Parathyroid adenoma (tissue), 2 donors: Measurements from ENCODE around the gene LIPG.
A peak's percentile ranks its signal among the peaks of the same experiment; 100 is the strongest.
"Not testable (repeated sequence)": the region's sequence is repeated elsewhere in the genome, so short reads cannot be mapped to it uniquely, and the experiment has no call there.

ENCODE experiments used
- H2AFZ ChIP-seq: fragments of 300-600 bp; sonication (generic); one replicate; pipeline ENCODE4 v1.7.0; 2017; ENCODE audit warnings: antibody characterized with exemption, mild to moderate bottlenecking
- H3K27ac ChIP-seq: fragments of 300-600 bp; sonication (generic); one replicate; pipeline ENCODE4 v1.7.0; 2017
- H3K27me3 ChIP-seq: fragments of 300-600 bp; sonication (generic); one replicate; pipeline ENCODE4 v1.7.0; 2017; ENCODE audit warnings: low read length; ENCODE audit not compliant: control insufficient read depth, insufficient read depth
- H3K36me3 ChIP-seq: fragments of 300-600 bp; sonication (generic); one replicate; pipeline ENCODE4 v1.7.0; 2017; ENCODE audit warnings: low read length; ENCODE audit not compliant: control insufficient read depth, insufficient read depth
- H3K4me1 ChIP-seq: fragments of 300-600 bp; sonication (generic); one replicate; pipeline ENCODE4 v1.7.0; 2017; ENCODE audit warnings: control low read depth
- H3K4me2 ChIP-seq: fragments of 300-600 bp; sonication (generic); one replicate; pipeline ENCODE4 v1.7.0; 2017; ENCODE audit warnings: low read length
- H3K4me3 ChIP-seq: fragments of 300-600 bp; sonication (generic); one replicate; pipeline ENCODE4 v1.7.0; 2017; ENCODE audit warnings: low read depth, low read length
- H3K79me2 ChIP-seq: fragments of 300-600 bp; sonication (generic); one replicate; pipeline ENCODE4 v1.7.0; 2017; ENCODE audit warnings: control low read depth
- H3K9ac ChIP-seq: fragments of 300-600 bp; sonication (generic); one replicate; pipeline ENCODE4 v1.7.0; 2017; ENCODE audit warnings: mild to moderate bottlenecking
- H3K9me3 ChIP-seq: fragments of 300-600 bp; sonication (generic); one replicate; pipeline ENCODE4 v1.7.0; 2017; ENCODE audit warnings: low read length; ENCODE audit not compliant: control insufficient read depth
- TF ChIP-seq, protein P1 (sequence below): fragments of 300-600 bp; sonication (generic); IDR thresholded peaks from one replicate; pipeline ENCODE4 v1.7.0; 2017; ENCODE audit warnings: antibody characterized with exemption, mild to moderate bottlenecking
- donor health status: primary hyperparathyroidism.

LIPG gene

DNA sequence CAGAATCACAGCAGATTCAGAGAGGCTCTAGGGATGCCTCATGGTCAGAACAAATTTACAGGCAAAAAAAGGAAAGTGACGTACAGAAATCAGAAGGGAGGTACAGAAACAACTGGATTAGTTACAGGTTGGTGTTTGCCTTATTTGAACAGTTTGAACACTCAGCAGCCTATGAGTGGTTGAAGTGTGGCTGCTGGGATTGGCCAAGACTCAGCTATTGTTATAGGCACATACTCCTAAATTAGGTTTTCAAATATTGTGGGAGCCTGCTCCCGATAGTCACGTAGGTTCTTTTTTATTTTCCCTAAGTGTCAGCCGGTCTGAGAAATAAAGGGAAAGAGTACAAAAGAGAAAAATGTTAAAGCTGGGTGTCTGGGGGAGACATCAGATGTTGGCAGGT, 8.9 kb upstream of the LIPG start:
- Histone ChIP-seq H3K9ac (no peak overlapping the region), H3K27ac (no peak overlapping the region), H3K36me3 (no peaks in the 10 kb centered on the region), H3K27me3 (no peaks in the 10 kb centered on the region), H3K4me2 (no peak overlapping the region), H3K9me3 (no peaks in the 10 kb centered on the region), H3K79me2 (no peaks in the 10 kb centered on the region), H3K4me1 (no peaks in the 10 kb centered on the region), H3K4me3 (no peak overlapping the region), H2AFZ (no peak overlapping the region)
- TF ChIP-seq, protein P1, sequence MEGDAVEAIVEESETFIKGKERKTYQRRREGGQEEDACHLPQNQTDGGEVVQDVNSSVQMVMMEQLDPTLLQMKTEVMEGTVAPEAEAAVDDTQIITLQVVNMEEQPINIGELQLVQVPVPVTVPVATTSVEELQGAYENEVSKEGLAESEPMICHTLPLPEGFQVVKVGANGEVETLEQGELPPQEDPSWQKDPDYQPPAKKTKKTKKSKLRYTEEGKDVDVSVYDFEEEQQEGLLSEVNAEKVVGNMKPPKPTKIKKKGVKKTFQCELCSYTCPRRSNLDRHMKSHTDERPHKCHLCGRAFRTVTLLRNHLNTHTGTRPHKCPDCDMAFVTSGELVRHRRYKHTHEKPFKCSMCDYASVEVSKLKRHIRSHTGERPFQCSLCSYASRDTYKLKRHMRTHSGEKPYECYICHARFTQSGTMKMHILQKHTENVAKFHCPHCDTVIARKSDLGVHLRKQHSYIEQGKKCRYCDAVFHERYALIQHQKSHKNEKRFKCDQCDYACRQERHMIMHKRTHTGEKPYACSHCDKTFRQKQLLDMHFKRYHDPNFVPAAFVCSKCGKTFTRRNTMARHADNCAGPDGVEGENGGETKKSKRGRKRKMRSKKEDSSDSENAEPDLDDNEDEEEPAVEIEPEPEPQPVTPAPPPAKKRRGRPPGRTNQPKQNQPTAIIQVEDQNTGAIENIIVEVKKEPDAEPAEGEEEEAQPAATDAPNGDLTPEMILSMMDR: no peak

DNA sequence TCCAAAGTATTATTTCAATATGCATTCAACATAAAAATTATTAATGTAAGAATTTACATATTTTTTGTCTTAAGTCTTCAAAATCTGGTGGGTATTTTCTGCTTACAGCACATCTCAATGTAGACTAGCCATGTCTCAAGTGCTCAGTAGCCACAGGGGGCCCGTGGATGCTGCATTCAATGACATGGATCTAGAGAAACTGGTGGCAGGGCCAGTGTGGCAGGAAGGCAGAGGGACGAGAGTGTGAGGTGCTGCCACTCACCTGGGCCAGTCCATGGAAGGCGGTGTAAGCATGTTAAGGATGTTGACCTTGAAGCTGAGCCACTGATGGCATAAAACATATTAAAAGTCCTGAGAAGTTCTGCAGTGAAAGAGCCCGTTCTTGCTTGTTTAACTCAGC, 6.2 kb upstream of the LIPG start:
- Histone ChIP-seq H3K4me2 (no peak overlapping the region), H3K79me2 (no peaks in the 10 kb centered on the region), H3K4me3 (no peak overlapping the region), H3K36me3 (no peaks in the 10 kb centered on the region), H3K9me3 (no peaks in the 10 kb centered on the region), H3K9ac (no peak overlapping the region), H3K4me1 (peaks cover 2% of the 10 kb centered on the region), H2AFZ (no peak overlapping the region), H3K27ac (no peak overlapping the region), H3K27me3 (no peaks in the 10 kb centered on the region)
- TF ChIP-seq, protein P1: no peak

DNA sequence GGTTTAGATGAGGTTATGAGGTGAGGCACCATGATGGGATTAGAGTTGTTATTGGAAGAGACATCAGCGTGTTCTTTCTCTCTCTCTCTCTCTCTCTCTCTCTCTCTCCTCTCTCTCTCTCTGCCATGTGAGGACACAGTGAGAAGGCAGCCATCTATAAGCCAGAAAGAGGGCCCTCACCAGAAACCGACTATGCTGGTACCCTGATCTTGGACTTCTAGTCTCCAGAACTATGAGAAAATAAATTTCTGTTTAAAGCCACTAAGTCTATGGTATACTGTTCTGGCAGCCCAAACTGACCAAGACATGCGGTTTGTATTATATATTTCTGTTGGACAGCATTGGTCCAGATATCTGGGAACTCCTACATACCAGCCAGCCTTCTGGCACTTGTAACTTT, 3.5 kb upstream of the LIPG start:
- peaks cover 11% of the 10 kb centered on the region for H3K4me1 ChIP-seq
- H3K27ac ChIP-seq: no peak overlapping the region
- H3K9ac ChIP-seq: no peak overlapping the region
- no peaks in the 10 kb centered on the region for H3K79me2 ChIP-seq
- no peaks in the 10 kb centered on the region for H3K36me3 ChIP-seq
- no peak overlapping the region for H3K4me3 ChIP-seq
- H2AFZ ChIP-seq: no peak overlapping the region
- H3K4me2 ChIP-seq: no peak overlapping the region
- H3K9me3 ChIP-seq: no peaks in the 10 kb centered on the region
- TF ChIP-seq, protein P1: no peak
- no peaks in the 10 kb centered on the region for H3K27me3 ChIP-seq

DNA sequence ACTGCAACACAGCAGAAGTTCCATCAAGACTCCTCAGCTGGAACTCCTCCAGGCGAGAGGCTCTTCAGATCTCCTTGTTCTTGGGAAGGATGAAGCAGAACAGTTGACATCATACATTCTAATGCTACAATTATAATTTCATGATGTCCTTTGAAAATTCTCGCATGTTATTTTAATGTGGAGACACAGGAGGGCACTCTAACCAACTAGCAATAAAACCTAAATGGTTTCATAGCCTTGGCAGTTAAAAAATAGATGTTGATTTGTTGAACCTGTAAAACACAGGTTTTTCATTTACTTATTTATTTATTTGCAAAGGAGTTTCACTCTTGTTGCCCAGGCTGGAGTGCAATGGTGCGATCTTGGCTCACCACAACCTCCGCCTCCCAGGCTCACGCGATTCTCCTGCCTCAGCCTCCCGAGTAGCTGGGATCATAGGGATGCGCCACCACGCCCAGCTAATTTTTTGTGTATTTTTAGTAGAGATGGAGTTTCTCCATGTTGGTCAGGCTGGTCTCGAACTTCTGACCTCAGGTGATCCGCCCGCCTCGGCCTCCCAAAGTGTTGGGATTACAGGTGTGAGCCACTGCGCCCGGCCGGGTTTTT, 2.4 kb upstream of the LIPG start:
- not testable (repeated sequence) for H3K9me3 ChIP-seq, H3K36me3 ChIP-seq, H3K27me3 ChIP-seq, H2AFZ ChIP-seq, H3K79me2 ChIP-seq, H3K4me2 ChIP-seq, H3K27ac ChIP-seq, H3K9ac ChIP-seq, H3K4me3 ChIP-seq
- H3K4me1 ChIP-seq: peaks cover 11% of the 10 kb centered on the region
- TF ChIP-seq, protein P1: peak; percentile 49

DNA sequence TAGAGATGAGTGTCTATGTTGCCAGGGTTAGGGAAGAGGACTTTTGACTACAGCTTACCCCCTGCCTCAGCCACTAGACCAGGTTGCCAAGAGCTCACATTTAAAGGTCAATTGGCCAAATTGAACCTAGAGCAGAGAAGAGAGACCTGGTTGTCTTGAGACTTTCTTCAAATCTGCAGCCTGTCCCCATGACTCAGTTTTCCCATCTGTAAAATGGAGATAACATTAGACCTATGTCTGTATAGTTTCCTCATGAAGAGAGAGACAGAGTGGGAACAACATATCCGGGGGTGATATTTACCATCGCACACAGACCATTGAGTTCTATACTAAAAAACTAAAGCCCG, 1.6 kb upstream of the LIPG start:
- Histone ChIP-seq H3K79me2 (no peaks in the 10 kb centered on the region), H2AFZ (no peak overlapping the region), H3K4me3 (no peak overlapping the region), H3K27me3 (no peaks in the 10 kb centered on the region), H3K4me1 (peaks cover 11% of the 10 kb centered on the region), H3K9me3 (no peaks in the 10 kb centered on the region), H3K36me3 (no peaks in the 10 kb centered on the region), H3K9ac (no peak overlapping the region), H3K27ac (no peak overlapping the region), H3K4me2 (no peak overlapping the region)
- TF ChIP-seq, protein P1: no peak
